Muscle layer of colon (tissue), 2 donors: Measurements from ENCODE around the gene FOXA2.
"Not testable (repeated sequence)": the region's sequence is repeated elsewhere in the genome, so short reads cannot be mapped to it uniquely, and the experiment has no call there.

Source experiments
- H3K27ac ChIP-seq: one replicate; pipeline ENCODE4 v1.7.0; 2013; ENCODE audit warnings: low read depth, mild to moderate bottlenecking, low read length, moderate library complexity
- H3K27me3 ChIP-seq, 2 donors: one replicate each; pipeline ENCODE4 v1.7.0; 2013; ENCODE audit warnings: low read length in 2 of 2, mild to moderate bottlenecking in 2 of 2; ENCODE audit not compliant: insufficient read depth in 2 of 2, control insufficient read depth in 1 of 2
- H3K36me3 ChIP-seq: one replicate; pipeline ENCODE4 v1.7.0; 2013; ENCODE audit warnings: mild to moderate bottlenecking, low read length; ENCODE audit not compliant: insufficient read depth
- H3K4me1 ChIP-seq: one replicate; pipeline ENCODE4 v1.7.0; 2013; ENCODE audit warnings: mild to moderate bottlenecking, low read length; ENCODE audit not compliant: insufficient read depth
- H3K4me3 ChIP-seq, 2 donors: one replicate each; pipeline ENCODE4 v1.7.0; 2013; ENCODE audit warnings: low read length in 2 of 2, low read depth in 1 of 2, mild to moderate bottlenecking in 1 of 2, moderate library complexity in 1 of 2
- H3K9ac ChIP-seq: one replicate; pipeline ENCODE4 v1.7.0; 2013; ENCODE audit warnings: low read length
- H3K9me3 ChIP-seq: one replicate; pipeline ENCODE4 v1.7.0; 2013; ENCODE audit warnings: mild to moderate bottlenecking, low read length
- donor health status: abdominal sarcoma.
- donor health status: Adenocarcinoma of cecum.

FOXA2 gene

DNA sequence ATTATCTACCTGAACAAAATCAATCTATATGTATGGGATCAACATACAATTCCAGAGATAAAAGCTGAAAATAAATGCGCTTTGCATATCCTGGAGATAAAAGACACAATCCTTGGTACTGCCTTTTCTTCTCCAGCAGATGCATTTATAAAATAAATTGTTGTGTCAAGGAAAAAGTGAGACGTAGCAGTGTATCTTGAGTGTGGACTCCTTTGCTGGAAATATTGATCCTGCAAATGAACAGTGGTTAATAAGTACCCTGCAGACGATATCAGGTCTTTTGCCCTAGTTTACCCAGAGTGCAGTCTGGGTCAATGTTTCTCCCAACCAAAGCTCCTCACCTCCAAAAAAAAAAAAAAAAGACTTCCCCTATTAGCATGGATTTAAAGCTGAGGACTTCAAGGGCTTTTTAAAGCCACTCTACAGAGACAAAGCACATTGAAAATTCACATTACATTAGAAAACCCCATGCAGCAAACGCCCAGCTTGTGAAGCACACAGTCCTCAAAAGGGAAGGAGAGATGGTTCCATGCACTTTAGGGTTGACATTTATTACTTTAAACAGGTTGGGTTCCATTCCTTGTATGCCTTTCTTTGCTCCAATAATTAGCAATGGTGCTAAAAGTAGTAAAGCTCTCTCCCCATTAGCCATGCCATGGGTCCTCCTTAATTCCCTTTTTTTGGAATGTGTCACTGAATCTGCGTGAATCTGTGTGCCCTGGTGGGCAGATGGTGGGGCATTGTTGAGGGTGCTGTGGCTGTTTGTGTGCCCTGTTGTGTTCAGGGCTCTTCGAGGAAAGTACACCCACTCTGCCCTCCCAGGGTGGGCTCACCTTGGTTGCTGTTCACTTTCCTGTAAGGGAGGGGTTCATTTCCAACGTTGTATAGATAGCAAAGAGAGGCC lies 21.1 kb downstream of the FOXA2 start:
- Histone ChIP-seq H3K27me3 (peaks cover 59% of the 10 kb centered on the region in 2 donors), H3K27ac (no peak overlapping the region), H3K4me1 (no peaks in the 10 kb centered on the region), H3K9me3 (no peaks in the 10 kb centered on the region), H3K9ac (no peak overlapping the region), H3K4me3 (no peak overlapping the region), H3K36me3 (no peaks in the 10 kb centered on the region)

DNA sequence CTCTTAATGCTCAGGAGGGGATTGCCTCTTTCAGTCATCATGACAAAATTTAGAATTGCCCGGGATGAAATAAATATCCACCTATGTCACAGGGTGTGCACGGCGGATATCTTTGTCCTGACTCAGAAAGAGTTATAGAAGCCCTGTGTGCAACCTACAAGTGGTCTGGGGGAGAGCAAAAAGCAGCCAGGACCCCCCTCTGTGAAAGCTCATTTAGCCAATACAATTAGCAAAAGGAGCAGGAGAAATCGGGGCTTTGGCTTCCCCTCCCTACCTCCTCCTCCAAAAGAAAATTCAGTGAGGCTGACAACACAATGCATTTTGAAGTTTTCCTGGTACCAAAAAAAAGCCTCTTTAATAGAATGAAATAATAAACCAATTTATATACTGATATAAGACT lies 21.8 kb downstream of the FOXA2 start:
- Histone ChIP-seq H3K4me1 (no peaks in the 10 kb centered on the region), H3K9ac (no peak overlapping the region), H3K36me3 (no peaks in the 10 kb centered on the region), H3K27ac (no peak overlapping the region), H3K27me3 (peaks cover 52% of the 10 kb centered on the region in 2 donors), H3K4me3 (no peak overlapping the region), H3K9me3 (no peaks in the 10 kb centered on the region)

- peaks cover 46 to 49% of the 10 kb centered on the region in 2 donors for H3K27me3 ChIP-seq
- H3K9ac ChIP-seq: no peak overlapping the region
- no peak overlapping the region for H3K27ac ChIP-seq
- no peaks in the 10 kb centered on the region for H3K4me1 ChIP-seq
- no peak overlapping the region for H3K4me3 ChIP-seq
- H3K36me3 ChIP-seq: no peaks in the 10 kb centered on the region
- no peaks in the 10 kb centered on the region for H3K9me3 ChIP-seq
These were observed 22.3 kb downstream of the FOXA2 start for GRCh38 chr20:22561965-22562577.

GRCh38 chr20:22560817-22561216 lies 23.6 kb downstream of the FOXA2 start:
- no peak overlapping the region for H3K27ac ChIP-seq
- H3K9ac ChIP-seq: no peak overlapping the region
- no peak overlapping the region for H3K4me3 ChIP-seq
- no peaks in the 10 kb centered on the region for H3K36me3 ChIP-seq
- no peaks in the 10 kb centered on the region for H3K9me3 ChIP-seq
- peaks cover 38 to 48% of the 10 kb centered on the region in 2 donors for H3K27me3 ChIP-seq
- no peaks in the 10 kb centered on the region for H3K4me1 ChIP-seq

DNA sequence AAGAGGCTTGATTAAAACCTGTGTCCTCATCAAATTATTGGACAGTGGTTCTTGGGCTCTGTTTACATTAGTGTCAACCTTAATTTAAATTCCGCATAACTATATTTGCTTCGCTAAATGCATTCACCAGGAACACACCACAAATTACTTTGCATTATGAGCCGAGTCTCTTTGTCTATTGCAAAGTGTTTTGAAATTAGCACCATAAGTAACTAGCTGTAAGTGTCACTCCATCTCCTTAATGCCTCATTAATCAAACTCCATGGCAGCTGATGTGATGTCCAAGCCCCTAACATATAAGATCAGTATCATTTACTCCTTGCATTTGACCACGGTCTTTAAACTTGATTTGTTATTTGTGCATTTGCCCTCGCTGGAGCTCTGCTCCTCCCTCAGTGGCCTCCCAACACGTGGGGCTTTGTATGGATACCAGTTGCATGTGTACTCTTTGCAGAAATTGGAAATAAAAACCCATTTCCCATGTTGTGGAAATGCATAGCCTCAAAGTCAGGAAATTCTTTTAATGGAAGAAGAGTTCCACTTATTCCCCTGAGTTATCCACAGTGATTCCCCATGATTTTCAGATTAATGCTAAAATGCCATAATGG lies 24.6 kb downstream of the FOXA2 start:
- Histone ChIP-seq H3K4me3 (no peak overlapping the region), H3K27me3 (peaks cover 38 to 48% of the 10 kb centered on the region in 2 donors), H3K4me1 (no peaks in the 10 kb centered on the region), H3K27ac (no peak overlapping the region), H3K36me3 (no peaks in the 10 kb centered on the region), H3K9ac (no peak overlapping the region), H3K9me3 (no peaks in the 10 kb centered on the region)

DNA sequence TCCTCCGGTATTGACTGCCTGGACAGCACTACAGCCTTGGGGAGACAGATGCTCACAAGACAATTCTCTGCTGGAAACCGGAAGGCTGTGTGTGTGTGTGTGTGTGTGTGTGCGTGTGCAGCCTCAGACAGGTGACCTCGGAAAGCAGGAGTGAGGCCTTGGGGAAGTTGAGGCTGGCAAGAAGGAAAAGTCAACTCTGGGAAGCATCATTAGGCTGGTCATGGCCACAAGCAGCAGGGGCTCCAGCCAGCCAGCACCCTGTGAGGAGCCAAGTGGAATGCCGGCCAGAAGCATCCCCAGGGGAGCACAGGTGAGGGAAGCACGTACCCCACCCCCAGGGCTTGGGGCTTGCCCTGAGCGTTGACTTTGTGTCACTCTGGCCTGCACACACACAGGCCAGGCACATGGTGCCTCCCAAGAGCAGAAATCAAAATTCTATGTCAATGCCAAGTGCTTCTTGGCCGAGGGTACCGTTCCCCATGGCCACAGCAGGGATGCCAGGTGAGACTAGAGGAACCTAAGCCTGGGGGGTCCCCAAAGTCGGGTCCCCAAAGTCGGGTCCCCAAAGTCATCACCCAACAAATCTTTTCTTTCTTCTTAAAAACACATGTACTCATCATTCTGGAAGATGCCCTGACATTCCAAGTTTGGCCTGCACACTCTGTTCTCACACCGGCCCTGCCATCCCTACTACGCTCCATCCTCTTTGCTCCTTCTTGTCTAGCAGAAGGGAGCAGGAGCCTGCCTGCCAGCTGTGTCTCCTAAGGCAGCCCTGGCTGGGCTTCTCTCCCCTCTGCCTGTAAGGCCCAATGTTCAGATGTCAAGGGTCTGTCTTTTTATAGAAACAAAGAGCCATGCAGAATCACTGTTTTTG lies 26.7 kb downstream of the FOXA2 start:
- Histone ChIP-seq H3K9ac (no peak overlapping the region), H3K4me3 (no peak overlapping the region), H3K36me3 (no peaks in the 10 kb centered on the region), H3K27me3 (peaks cover 32 to 36% of the 10 kb centered on the region in 2 donors), H3K4me1 (no peaks in the 10 kb centered on the region), H3K9me3 (no peaks in the 10 kb centered on the region), H3K27ac (no peak overlapping the region)

GRCh38 chr20:22556565-22557056 lies 27.8 kb downstream of the FOXA2 start:
- Histone ChIP-seq H3K27me3 (peaks cover 22 to 27% of the 10 kb centered on the region in 2 donors), H3K27ac (no peak overlapping the region), H3K4me3 (no peak overlapping the region), H3K4me1 (no peaks in the 10 kb centered on the region), H3K9me3 (no peaks in the 10 kb centered on the region), H3K36me3 (no peaks in the 10 kb centered on the region), H3K9ac (no peak overlapping the region)

DNA sequence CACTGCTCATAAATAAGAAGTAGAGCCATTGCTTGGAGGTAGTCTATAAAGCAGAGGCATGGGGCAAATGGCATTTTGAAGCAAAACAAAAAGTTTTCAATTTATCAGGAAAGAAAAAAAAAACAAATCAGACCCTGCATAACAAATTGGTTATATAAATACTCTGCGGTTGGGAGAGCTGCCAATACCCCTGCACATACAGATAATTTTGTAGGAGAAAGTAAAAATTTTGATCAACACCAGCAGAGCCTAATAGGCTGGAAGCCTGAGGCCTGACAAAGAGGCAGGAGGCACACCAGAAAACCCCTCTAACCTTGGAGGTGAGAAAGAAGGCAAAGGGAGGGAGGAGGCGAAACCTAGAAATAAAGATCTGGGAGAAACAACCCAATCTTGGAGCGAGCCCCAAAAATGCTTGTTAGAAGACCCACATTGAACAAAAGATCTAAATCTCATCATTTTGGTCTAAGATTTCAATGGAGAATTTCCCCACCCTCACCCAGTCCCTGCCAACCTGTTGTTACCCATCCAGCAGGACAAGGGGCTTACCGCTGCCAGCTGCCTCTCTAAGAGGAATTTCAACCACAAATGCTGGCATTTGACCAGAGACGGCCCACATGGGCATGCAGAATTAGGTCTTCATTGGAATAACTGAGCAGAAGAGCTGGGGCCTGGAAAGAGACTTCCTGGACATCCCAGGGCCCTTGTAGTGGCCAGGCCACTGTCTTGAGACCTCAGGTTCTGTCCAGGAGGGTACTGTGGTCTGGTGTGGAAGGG lies 28.4 kb downstream of the FOXA2 start:
- no peak overlapping the region for H3K4me3 ChIP-seq
- no peak overlapping the region for H3K9ac ChIP-seq
- no peaks in the 10 kb centered on the region for H3K36me3 ChIP-seq
- H3K27me3 ChIP-seq: peaks cover 17 to 27% of the 10 kb centered on the region in 2 donors
- H3K4me1 ChIP-seq: no peaks in the 10 kb centered on the region
- H3K9me3 ChIP-seq: no peaks in the 10 kb centered on the region
- H3K27ac ChIP-seq: no peak overlapping the region

GRCh38 chr20:22554391-22554790 lies 30.0 kb downstream of the FOXA2 start:
- Histone ChIP-seq H3K36me3 (no peaks in the 10 kb centered on the region), H3K4me1 (no peaks in the 10 kb centered on the region), H3K9ac (no peak overlapping the region), H3K27ac (no peak overlapping the region), H3K9me3 (no peaks in the 10 kb centered on the region), H3K27me3 (peaks cover 6 to 12% of the 10 kb centered on the region in 2 donors), H3K4me3 (no peak overlapping the region)

- H3K9ac ChIP-seq, H3K9me3 ChIP-seq, H3K4me1 ChIP-seq, H3K36me3 ChIP-seq, H3K27me3 ChIP-seq, H3K4me3 ChIP-seq, H3K27ac ChIP-seq: not testable (repeated sequence)
These were observed 33.9 kb downstream of the FOXA2 start for GRCh38 chr20:22550514-22550913.
